ENCODE data around the gene ZNF485. TPM values are rescaled to one million over a fixed set of nuclear protein-coding genes. Genes with fewer than 3 reads are reported as not detected.

The ZNF485 gene
- total RNA-seq, 6 experiments from 2014 or later = 2.3 to 3.0 (median 2.7) TPM

DNA sequence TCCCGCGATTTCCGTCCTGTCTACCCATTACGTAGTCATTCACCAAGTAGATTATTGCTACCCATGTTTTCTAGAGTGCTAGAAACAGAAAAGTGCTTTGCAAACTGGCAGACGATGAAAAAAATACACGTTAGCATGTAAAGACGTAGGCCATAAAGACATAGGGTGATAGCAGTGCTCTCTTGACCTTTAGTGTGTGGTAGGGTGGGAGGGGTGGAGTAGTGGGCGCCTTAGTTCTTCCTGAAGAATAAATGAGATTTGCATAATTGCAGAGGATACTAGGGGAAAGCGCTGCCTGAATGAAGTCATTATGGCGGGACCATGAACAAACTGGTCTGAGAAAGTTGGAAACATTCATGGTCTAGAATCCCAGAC is 948 bp downstream of the ZNF485 start:
- DNase-seq = no peak
- Mint-ChIP-seq H3K27ac (peak overlapping the region; percentile 63; the same call in 1 of the 2 replicates), H3K9me3 (peaks cover 3% of the 10 kb centered on the region; the same call in 1 of the 2 replicates), H3K27me3 (ENCODE audit: insufficient read depth) (peaks cover 1% of the 10 kb centered on the region; the same call in 1 of the 2 replicates), H3K4me3 (peak overlapping the region; percentile 87), H3K4me1 (ENCODE audit: low read depth) (peaks cover 53% of the 10 kb centered on the region), H3K36me3 (ENCODE audit: low read depth) (peaks cover 52% of the 10 kb centered on the region)
- no peak for TF ChIP-seq CTCF (IDR thresholded peaks at IDR 0.05)

DNA sequence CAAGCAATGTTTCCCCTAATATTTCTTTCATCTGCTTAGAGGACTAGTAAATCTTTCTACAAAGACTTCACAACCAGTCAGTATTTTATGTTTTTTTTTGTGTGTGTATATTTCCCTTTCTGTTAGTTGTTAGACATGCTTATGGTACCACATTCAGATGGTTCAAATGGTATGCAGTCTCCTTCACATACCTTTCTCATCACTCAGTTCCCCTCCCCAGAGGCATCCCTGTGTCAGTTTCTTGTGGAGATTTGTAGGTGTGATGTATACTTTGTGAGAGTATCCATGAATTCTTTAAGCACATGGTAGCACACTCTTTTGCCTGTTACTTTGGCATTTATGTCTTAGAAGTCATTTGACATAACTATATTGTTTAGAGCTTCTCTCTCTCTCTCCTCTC is 4.4 kb downstream of the ZNF485 start:
- Mint-ChIP-seq H3K36me3 (ENCODE audit: low read depth) (peaks cover 69% of the 10 kb centered on the region), H3K27ac (peak overlapping the region; percentile 66), H3K4me1 (ENCODE audit: low read depth) (peaks cover 69% of the 10 kb centered on the region), H3K4me3 (peak overlapping the region; percentile 50), H3K9me3 (peaks cover 29% of the 10 kb centered on the region), H3K27me3 (ENCODE audit: insufficient read depth) (peaks cover 3% of the 10 kb centered on the region; the same call in 1 of the 2 replicates)
- DNase-seq = peak; percentile 48
- TF ChIP-seq CTCF (IDR thresholded peaks at IDR 0.05) = no peak

- H3K27me3 Mint-ChIP-seq (ENCODE audit: insufficient read depth) = peaks cover 3% of the 10 kb centered on the region; the same call in 1 of the 2 replicates
- no peak for DNase-seq
- H3K4me1 Mint-ChIP-seq (ENCODE audit: low read depth) = peaks cover 20% of the 10 kb centered on the region
- no peak overlapping the region for H3K27ac Mint-ChIP-seq
- no peak for TF ChIP-seq CTCF (IDR thresholded peaks at IDR 0.05)
- H3K4me3 Mint-ChIP-seq = no peak overlapping the region
- H3K9me3 Mint-ChIP-seq = peaks cover 76% of the 10 kb centered on the region
- peaks cover 63% of the 10 kb centered on the region for H3K36me3 Mint-ChIP-seq (ENCODE audit: low read depth)
Observed at GRCh38 chr10:43616697-43617370, 10.6 kb downstream of the ZNF485 start.

DNA sequence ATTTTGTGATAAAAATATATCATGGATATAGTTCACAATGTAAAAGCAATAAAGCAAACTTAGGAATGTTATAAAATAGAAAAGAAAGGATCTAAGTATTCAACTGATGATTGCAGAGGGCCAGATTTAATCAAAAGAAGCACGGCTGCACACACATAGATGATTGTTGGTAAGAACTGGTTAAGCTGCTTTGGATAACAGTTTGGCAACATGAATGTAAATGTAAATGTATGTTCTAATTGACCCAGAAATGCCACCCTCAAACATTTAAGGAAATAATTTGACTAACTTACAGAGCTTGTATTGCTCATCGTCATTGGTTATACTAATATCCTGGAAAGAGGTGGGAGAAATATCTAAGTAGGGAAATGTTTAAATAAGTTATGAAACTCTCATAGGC is 13.1 kb downstream of the ZNF485 start:
- TF ChIP-seq CTCF (IDR thresholded peaks at IDR 0.05) = no peak
- H3K36me3 Mint-ChIP-seq (ENCODE audit: low read depth) = peaks cover 64% of the 10 kb centered on the region
- no peak overlapping the region for H3K27ac Mint-ChIP-seq
- no peak for DNase-seq
- H3K9me3 Mint-ChIP-seq = peaks cover 73% of the 10 kb centered on the region
- no peaks in the 10 kb centered on the region for H3K27me3 Mint-ChIP-seq (ENCODE audit: insufficient read depth)
- H3K4me3 Mint-ChIP-seq = no peak overlapping the region
- peaks cover 16% of the 10 kb centered on the region for H3K4me1 Mint-ChIP-seq (ENCODE audit: low read depth)

DNA sequence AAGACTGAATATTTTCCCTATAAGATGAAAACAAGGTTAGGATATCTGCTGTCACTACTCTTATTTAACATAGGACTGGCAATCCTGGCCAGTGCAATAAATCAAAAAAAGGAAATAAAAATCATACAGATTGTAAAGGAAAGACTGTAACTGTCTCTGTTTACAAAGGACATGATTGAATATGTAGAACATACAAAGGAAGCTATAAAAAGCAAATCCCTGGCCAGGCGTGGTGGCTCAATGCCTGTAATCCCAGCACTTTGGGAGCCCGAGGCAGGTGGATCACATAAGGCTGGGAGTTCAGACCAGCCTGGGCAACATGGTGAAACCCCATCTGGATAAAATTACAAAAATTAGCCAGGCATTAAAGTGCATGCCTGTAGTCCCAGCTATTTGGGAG is 15.8 kb downstream of the ZNF485 start:
- no peak for DNase-seq
- Mint-ChIP-seq H3K4me3 (no peak overlapping the region), H3K9me3 (peaks cover 47% of the 10 kb centered on the region), H3K27ac (no peak overlapping the region), H3K36me3 (ENCODE audit: low read depth) (peaks cover 38% of the 10 kb centered on the region), H3K27me3 (ENCODE audit: insufficient read depth) (no peaks in the 10 kb centered on the region), H3K4me1 (ENCODE audit: low read depth) (peaks cover 16% of the 10 kb centered on the region)
- no peak for TF ChIP-seq CTCF (IDR thresholded peaks at IDR 0.05)
